Astrocyte (in vitro differentiated cells and primary cell): ENCODE results near the gene LVRN. TPM values are rescaled to one million over a fixed set of nuclear protein-coding genes. Genes with fewer than 3 reads are reported as not detected.
A peak's percentile ranks its signal among the peaks of the same experiment; 100 is the strongest.

Experiments used
- DNase-seq: peaks from one replicate; pipeline ENCODE4 v3.0.0-alpha.2; 2010; ENCODE audit warnings: low read depth
- FAIRE-seq: peaks from 2 replicates; lab custom pipeline; 2011; peaks lifted over from hg19 to GRCh38; lab: Jason Lieb, UNC
- H2AFZ ChIP-seq: 2 replicates; pipeline ENCODE4 v1.6.0; 2012; ENCODE audit warnings: low read depth, low read length, inconsistent platforms
- H3K27ac ChIP-seq: 2 replicates; pipeline ENCODE4 v1.5.1; 2011; ENCODE audit warnings: low read depth, low read length, inconsistent platforms
- H3K27me3 ChIP-seq: 2 replicates; pipeline ENCODE4 v1.6.0; 2011; ENCODE audit warnings: low read length, inconsistent platforms; ENCODE audit not compliant: insufficient read depth
- H3K36me3 ChIP-seq: 2 replicates; pipeline ENCODE4 v1.5.1; 2011; ENCODE audit warnings: low read length, inconsistent platforms; ENCODE audit not compliant: insufficient read depth
- H3K4me1 ChIP-seq: 2 replicates; pipeline ENCODE4 v1.5.1; 2011; ENCODE audit warnings: low read length, inconsistent platforms; ENCODE audit not compliant: insufficient read depth
- H3K4me2 ChIP-seq: 2 replicates; pipeline ENCODE4 v1.6.0; 2012; ENCODE audit warnings: low read length, inconsistent platforms
- H3K4me3 ChIP-seq: 2 replicates; pipeline ENCODE4 v1.5.1; 2011; ENCODE audit warnings: low read depth, mild to moderate bottlenecking, low read length, inconsistent platforms; ENCODE audit not compliant: insufficient read depth
- H3K79me2 ChIP-seq: 2 replicates; pipeline ENCODE4 v1.6.0; 2012; ENCODE audit warnings: mild to moderate bottlenecking, low read length, inconsistent platforms; ENCODE audit not compliant: insufficient read depth
- H3K9ac ChIP-seq: 2 replicates; pipeline ENCODE4 v1.6.0; 2012; ENCODE audit warnings: mild to moderate bottlenecking, low read length, inconsistent platforms
- H3K9me3 ChIP-seq: 2 replicates; pipeline ENCODE4 v1.5.1; 2012; ENCODE audit warnings: low read depth, mild to moderate bottlenecking, low read length, inconsistent platforms; ENCODE audit not compliant: insufficient read depth
- H4K20me1 ChIP-seq: 2 replicates; pipeline ENCODE4 v1.6.0; 2012; ENCODE audit warnings: low read length, inconsistent platforms; ENCODE audit not compliant: insufficient read depth
- H3K27ac Mint-ChIP-seq: one replicate; pipeline ENCODE4 v1.8.0; 2021; ENCODE audit warnings: mild to moderate bottlenecking, mixed read lengths; ENCODE audit not compliant: unreplicated experiment
- H3K27me3 Mint-ChIP-seq: one replicate; pipeline ENCODE4 v1.8.0; 2021; ENCODE audit warnings: low read depth, mixed read lengths; ENCODE audit not compliant: unreplicated experiment
- H3K36me3 Mint-ChIP-seq: one replicate; pipeline ENCODE4 v1.8.0; 2021; ENCODE audit warnings: low read depth, mixed read lengths; ENCODE audit not compliant: unreplicated experiment
- H3K4me1 Mint-ChIP-seq: one replicate; pipeline ENCODE4 v1.8.0; 2021; ENCODE audit warnings: low read depth, mixed read lengths; ENCODE audit not compliant: unreplicated experiment
- H3K4me3 Mint-ChIP-seq: one replicate; pipeline ENCODE4 v1.8.0; 2021; ENCODE audit warnings: mild to moderate bottlenecking, moderate library complexity, mixed read lengths; ENCODE audit not compliant: unreplicated experiment
- H3K9me3 Mint-ChIP-seq: one replicate; pipeline ENCODE4 v1.8.0; 2021; ENCODE audit warnings: mild to moderate bottlenecking, mixed read lengths; ENCODE audit not compliant: unreplicated experiment
- CTCF ChIP-seq: IDR thresholded peaks from 2 replicates; pipeline ENCODE4 v1.5.1; 2011; ENCODE audit warnings: low read depth, mild to moderate bottlenecking, inconsistent platforms, low read length, moderate library complexity; ENCODE audit not compliant: insufficient read depth
- EZH2 ChIP-seq: IDR thresholded peaks from 2 replicates; pipeline ENCODE4 v1.6.1; 2012; ENCODE audit warnings: mild to moderate bottlenecking, low read length, inconsistent platforms; ENCODE audit not compliant: insufficient read depth
- total RNA-seq: library from RNA; stranded (reverse); gene quantifications from 2 replicates; pipeline ENCODE4 v1.2.1, GENCODE V29; 2021

LVRN gene
- total RNA-seq, 1 donor from 2014 or later, result 0.64 TPM

GRCh38 chr5:115992848-115993350 lies 30.6 kb downstream of the LVRN start:
- H3K4me3 ChIP-seq, result no peak overlapping the region
- no peaks in the 10 kb centered on the region for H4K20me1 ChIP-seq
- FAIRE-seq, result no peak
- H3K27me3 Mint-ChIP-seq, result no peaks in the 10 kb centered on the region
- no peaks in the 10 kb centered on the region for H3K9me3 Mint-ChIP-seq
- no peak overlapping the region for H3K4me3 Mint-ChIP-seq
- H3K27me3 ChIP-seq, result no peaks in the 10 kb centered on the region
- no peaks in the 10 kb centered on the region for H3K36me3 ChIP-seq
- no peak overlapping the region for H3K27ac ChIP-seq
- DNase-seq, result no peak
- H3K4me2 ChIP-seq, result no peak overlapping the region
- TF ChIP-seq CTCF (no peak), EZH2 (no peak)
- no peaks in the 10 kb centered on the region for H3K79me2 ChIP-seq
- no peak overlapping the region for H3K27ac Mint-ChIP-seq
- H3K9me3 ChIP-seq, result no peaks in the 10 kb centered on the region
- no peak overlapping the region for H2AFZ ChIP-seq
- H3K4me1 Mint-ChIP-seq, result no peaks in the 10 kb centered on the region
- no peak overlapping the region for H3K9ac ChIP-seq
- H3K4me1 ChIP-seq, result no peaks in the 10 kb centered on the region
- no peaks in the 10 kb centered on the region for H3K36me3 Mint-ChIP-seq

GRCh38 chr5:115995351-115995750 lies 33.1 kb downstream of the LVRN start:
- Mint-ChIP-seq H3K4me1 (no peaks in the 10 kb centered on the region), H3K27me3 (no peaks in the 10 kb centered on the region), H3K9me3 (no peaks in the 10 kb centered on the region), H3K4me3 (no peak overlapping the region), H3K27ac (no peak overlapping the region), H3K36me3 (no peaks in the 10 kb centered on the region)
- no peaks in the 10 kb centered on the region for H3K36me3 ChIP-seq
- no peaks in the 10 kb centered on the region for H4K20me1 ChIP-seq
- H3K4me3 ChIP-seq, result no peak overlapping the region
- no peaks in the 10 kb centered on the region for H3K9me3 ChIP-seq
- H3K4me2 ChIP-seq, result no peak overlapping the region
- TF ChIP-seq CTCF (no peak), EZH2 (no peak)
- H3K79me2 ChIP-seq, result no peaks in the 10 kb centered on the region
- H3K4me1 ChIP-seq, result no peaks in the 10 kb centered on the region
- no peak overlapping the region for H3K9ac ChIP-seq
- DNase-seq (no peak), FAIRE-seq (no peak)
- no peak overlapping the region for H2AFZ ChIP-seq
- H3K27ac ChIP-seq, result no peak overlapping the region
- H3K27me3 ChIP-seq, result no peaks in the 10 kb centered on the region

- Mint-ChIP-seq H3K36me3 (no peaks in the 10 kb centered on the region), H3K9me3 (no peaks in the 10 kb centered on the region), H3K4me3 (no peak overlapping the region), H3K27ac (no peak overlapping the region), H3K4me1 (peaks cover 8% of the 10 kb centered on the region), H3K27me3 (no peaks in the 10 kb centered on the region)
- Histone ChIP-seq H3K4me2 (no peak overlapping the region), H2AFZ (no peak overlapping the region), H3K27ac (no peak overlapping the region), H3K4me1 (no peaks in the 10 kb centered on the region), H3K4me3 (no peak overlapping the region), H3K36me3 (no peaks in the 10 kb centered on the region), H4K20me1 (no peaks in the 10 kb centered on the region), H3K79me2 (no peaks in the 10 kb centered on the region), H3K9ac (no peak overlapping the region), H3K27me3 (no peaks in the 10 kb centered on the region), H3K9me3 (no peaks in the 10 kb centered on the region)
- DNase-seq (peak; percentile 12), FAIRE-seq (no peak)
- no peak for TF ChIP-seq EZH2
- no peak for TF ChIP-seq CTCF
Measured at GRCh38 chr5:116002116-116002906, 40.0 kb downstream of the LVRN start.
